ENCODE results near the gene ZMYND15.
"Not testable (repeated sequence)": the region's sequence is repeated elsewhere in the genome, so short reads cannot be mapped to it uniquely, and the experiment has no call there.

ZMYND15 gene

GRCh38 chr17:4739122-4740024 is at the start of gene ZMYND15, which contains the start of gene CXCL16:
TSS of gene ZMYND15 (plus strand) at chr17:4739833. CDS start at chr17:4740549, 716 bp downstream.
TSS of gene CXCL16 (minus strand) at chr17:4739928. CDS start at chr17:4739339, 589 bp downstream.
- peak in 1 of 2 donors; percentile 38 for DNase-seq (ENCODE audit: low read depth in 2 of 2, low spot score in 1 of 2)

GRCh38 chr17:4689872-4690271 is 49.8 kb upstream of the ZMYND15 start:
- not testable (repeated sequence) for DNase-seq (ENCODE audit: low read depth in 2 of 2, low spot score in 1 of 2)

- no peak for DNase-seq (ENCODE audit: low read depth in 2 of 2, low spot score in 1 of 2)
Measured at GRCh38 chr17:4690745-4691144, 48.9 kb upstream of the ZMYND15 start.

GRCh38 chr17:4691686-4692085 is 47.9 kb upstream of the ZMYND15 start:
- DNase-seq (ENCODE audit: low read depth in 2 of 2, low spot score in 1 of 2), result no peak

GRCh38 chr17:4693416-4693815 is 46.2 kb upstream of the ZMYND15 start:
- no peak for DNase-seq (ENCODE audit: low read depth in 2 of 2, low spot score in 1 of 2)

GRCh38 chr17:4696437-4696805 is 43.2 kb upstream of the ZMYND15 start:
- no peak for DNase-seq (ENCODE audit: low read depth in 2 of 2, low spot score in 1 of 2)

GRCh38 chr17:4699401-4700056 is 40.1 kb upstream of the ZMYND15 start:
- DNase-seq (ENCODE audit: low read depth in 2 of 2, low spot score in 1 of 2), result not testable (repeated sequence)

- DNase-seq (ENCODE audit: low read depth in 2 of 2, low spot score in 1 of 2), result no peak
Measured at GRCh38 chr17:4701116-4701515, 38.5 kb upstream of the ZMYND15 start.

GRCh38 chr17:4703330-4703691 is 36.3 kb upstream of the ZMYND15 start:
- no peak for DNase-seq (ENCODE audit: low read depth in 2 of 2, low spot score in 1 of 2)

GRCh38 chr17:4704574-4704907 is 35.1 kb upstream of the ZMYND15 start:
- DNase-seq (ENCODE audit: low read depth in 2 of 2, low spot score in 1 of 2), result not testable (repeated sequence)

- DNase-seq (ENCODE audit: low read depth in 2 of 2, low spot score in 1 of 2), result no peak
Measured at GRCh38 chr17:4704991-4705390, 34.6 kb upstream of the ZMYND15 start.

- no peak for DNase-seq (ENCODE audit: low read depth in 2 of 2, low spot score in 1 of 2)
Measured at GRCh38 chr17:4706121-4706520, 33.5 kb upstream of the ZMYND15 start.

- DNase-seq (ENCODE audit: low read depth in 2 of 2, low spot score in 1 of 2), result no peak
Measured at GRCh38 chr17:4708436-4708835, 31.2 kb upstream of the ZMYND15 start.

GRCh38 chr17:4709794-4710692 is 29.6 kb upstream of the ZMYND15 start, which contains the start of gene ARRB2:
TSS of gene ARRB2 (plus strand) at chr17:4710632. CDS start at chr17:4710722, 90 bp downstream.
- peak; percentile 96 to 98 for DNase-seq (ENCODE audit: low read depth in 2 of 2, low spot score in 1 of 2)

- peak in 1 of 2 donors; percentile 21 for DNase-seq (ENCODE audit: low read depth in 2 of 2, low spot score in 1 of 2)
Measured at GRCh38 chr17:4710693-4711634, 28.7 kb upstream of the ZMYND15 start.

GRCh38 chr17:4711661-4712181 is 27.9 kb upstream of the ZMYND15 start:
- DNase-seq (ENCODE audit: low read depth in 2 of 2, low spot score in 1 of 2), result no peak

- no peak for DNase-seq (ENCODE audit: low read depth in 2 of 2, low spot score in 1 of 2)
Measured at GRCh38 chr17:4712526-4712925, 27.1 kb upstream of the ZMYND15 start.

- DNase-seq (ENCODE audit: low read depth in 2 of 2, low spot score in 1 of 2), result not testable (repeated sequence)
Measured at GRCh38 chr17:4714340-4715062, 25.1 kb upstream of the ZMYND15 start.

- DNase-seq (ENCODE audit: low read depth in 2 of 2, low spot score in 1 of 2), result peak in 1 of 2 donors; percentile 33
Measured at GRCh38 chr17:4715063-4715744, 24.4 kb upstream of the ZMYND15 start.

Measured in stimulated activated CD8-positive, alpha-beta memory T cell treated with anti-CD3 and anti-CD28 coated beads, Interleukin-4, amount 100 ng/mL, for 1 hour (primary cell).